GM10266 (cell line): ENCODE measurements around the gene ITSN1.

ENCODE experiments used
- DNase-seq: peaks from one replicate; pipeline ENCODE4 v3.0.0; 2012; ENCODE audit errors: extremely low spot score
- TF ChIP-seq, protein P1 (sequence below): IDR thresholded peaks from 2 replicates; pipeline ENCODE4 v1.5.1; 2012; ENCODE audit warnings: mild to moderate bottlenecking, low read depth; ENCODE audit not compliant: control insufficient read depth, insufficient read depth; ENCODE audit errors: missing control alignments

Gene ITSN1

DNA sequence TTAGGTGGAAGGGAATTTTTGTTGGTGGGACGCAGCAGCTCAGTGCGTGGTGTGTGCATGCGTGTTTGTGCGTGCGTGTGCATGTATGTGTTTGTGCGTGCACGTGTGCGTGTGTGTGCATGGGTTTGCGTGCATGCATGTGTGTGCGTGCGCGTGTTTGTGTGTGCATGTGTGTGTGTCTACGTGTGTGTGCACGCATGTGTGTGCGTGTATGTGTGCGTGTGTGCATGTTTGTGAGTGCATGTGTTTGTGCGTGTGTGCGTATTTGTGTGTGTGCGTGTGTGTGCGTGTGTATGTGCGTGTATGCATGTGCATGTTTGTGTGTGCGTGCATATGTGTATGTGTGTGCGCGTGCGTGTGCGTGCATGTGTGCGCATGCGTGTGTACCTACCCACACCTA, 253.1 kb downstream of the ITSN1 start:
- TF ChIP-seq, protein P1, sequence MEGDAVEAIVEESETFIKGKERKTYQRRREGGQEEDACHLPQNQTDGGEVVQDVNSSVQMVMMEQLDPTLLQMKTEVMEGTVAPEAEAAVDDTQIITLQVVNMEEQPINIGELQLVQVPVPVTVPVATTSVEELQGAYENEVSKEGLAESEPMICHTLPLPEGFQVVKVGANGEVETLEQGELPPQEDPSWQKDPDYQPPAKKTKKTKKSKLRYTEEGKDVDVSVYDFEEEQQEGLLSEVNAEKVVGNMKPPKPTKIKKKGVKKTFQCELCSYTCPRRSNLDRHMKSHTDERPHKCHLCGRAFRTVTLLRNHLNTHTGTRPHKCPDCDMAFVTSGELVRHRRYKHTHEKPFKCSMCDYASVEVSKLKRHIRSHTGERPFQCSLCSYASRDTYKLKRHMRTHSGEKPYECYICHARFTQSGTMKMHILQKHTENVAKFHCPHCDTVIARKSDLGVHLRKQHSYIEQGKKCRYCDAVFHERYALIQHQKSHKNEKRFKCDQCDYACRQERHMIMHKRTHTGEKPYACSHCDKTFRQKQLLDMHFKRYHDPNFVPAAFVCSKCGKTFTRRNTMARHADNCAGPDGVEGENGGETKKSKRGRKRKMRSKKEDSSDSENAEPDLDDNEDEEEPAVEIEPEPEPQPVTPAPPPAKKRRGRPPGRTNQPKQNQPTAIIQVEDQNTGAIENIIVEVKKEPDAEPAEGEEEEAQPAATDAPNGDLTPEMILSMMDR = no peak

DNA sequence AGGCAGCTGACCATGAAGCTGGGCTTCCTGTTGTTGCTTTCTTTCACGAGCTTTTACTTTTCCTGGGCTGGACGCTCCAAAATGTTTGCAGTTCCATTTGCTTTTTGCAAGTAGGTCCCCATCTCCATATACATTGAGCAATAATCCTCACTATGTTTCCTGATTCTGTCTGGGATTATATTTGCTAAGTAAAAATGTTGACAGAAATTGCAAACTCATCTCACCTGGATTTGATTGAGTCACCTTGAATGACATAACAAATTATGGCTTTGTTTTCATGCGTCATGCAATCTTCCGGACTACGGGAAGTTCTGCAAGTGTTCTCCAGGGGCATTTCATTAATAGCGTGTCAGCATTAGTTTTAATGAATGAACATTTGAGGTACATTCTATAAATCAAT, 254.4 kb downstream of the ITSN1 start:
- no peak for DNase-seq
- TF ChIP-seq, protein P1 = no peak

More for the DNA sequence above, 253.1 kb downstream of the ITSN1 start:
- no peak for DNase-seq

DNA sequence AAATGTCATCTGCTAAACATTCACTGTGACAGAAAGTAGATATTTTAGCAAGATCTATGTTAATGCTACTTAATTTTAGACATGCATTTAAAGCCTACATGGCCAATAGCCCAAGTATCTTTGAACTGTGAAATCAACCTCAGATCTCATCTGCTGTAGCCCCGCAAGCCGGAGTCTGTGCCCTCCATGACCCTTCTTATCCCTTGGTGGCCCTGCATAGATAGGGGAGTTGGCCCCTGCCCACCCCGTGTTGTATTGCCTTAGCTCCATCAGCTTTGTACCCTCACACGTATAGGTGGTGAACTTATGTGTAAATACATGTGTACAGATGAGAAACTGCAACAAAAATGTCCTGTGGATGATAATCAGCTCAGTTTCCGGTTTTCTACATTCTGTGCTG, 254.8 kb downstream of the ITSN1 start:
- TF ChIP-seq, protein P1 = no peak

DNA sequence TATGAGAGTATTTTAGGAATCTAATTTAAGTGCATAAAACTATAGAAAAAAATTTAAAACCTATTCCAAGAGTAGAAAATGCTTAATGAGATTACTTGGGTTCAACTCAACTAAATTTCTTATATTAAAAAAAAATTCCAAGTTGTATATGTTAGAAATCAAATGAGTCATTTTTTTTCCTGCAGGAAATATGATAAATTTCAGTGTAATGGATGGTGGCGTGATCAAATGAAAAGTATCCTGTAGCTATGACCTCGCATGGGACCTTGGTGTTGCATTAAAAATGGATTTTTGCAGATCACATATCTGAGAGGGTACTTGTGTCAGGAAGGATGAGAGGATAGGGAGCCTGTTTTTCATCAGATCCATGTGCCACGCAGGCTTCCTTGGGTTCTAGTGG, 255.4 kb downstream of the ITSN1 start:
- no peak for DNase-seq
- TF ChIP-seq, protein P1 = no peak

More for the DNA sequence above, 254.8 kb downstream of the ITSN1 start:
- DNase-seq = no peak

DNA sequence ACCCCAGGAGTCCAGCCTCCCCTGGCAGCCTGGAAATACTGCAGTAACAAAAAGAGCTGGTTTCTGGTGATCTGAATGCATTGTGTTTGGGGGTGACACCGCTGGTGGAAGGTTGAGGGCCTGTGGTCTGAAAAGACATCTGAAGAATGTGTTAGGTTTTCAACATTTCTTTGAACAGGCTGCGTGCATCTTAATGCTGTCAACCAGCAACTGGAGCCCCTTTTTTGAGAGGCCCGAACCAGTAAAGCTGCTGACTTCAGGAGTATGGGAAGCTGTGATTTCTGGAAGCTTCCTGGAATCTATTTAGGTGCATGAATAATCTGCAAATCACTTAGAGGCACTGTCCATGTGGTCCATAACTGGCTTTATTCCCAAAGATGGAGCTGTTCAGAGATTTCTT, 256.3 kb downstream of the ITSN1 start:
- DNase-seq = no peak
- TF ChIP-seq, protein P1 = no peak

DNA sequence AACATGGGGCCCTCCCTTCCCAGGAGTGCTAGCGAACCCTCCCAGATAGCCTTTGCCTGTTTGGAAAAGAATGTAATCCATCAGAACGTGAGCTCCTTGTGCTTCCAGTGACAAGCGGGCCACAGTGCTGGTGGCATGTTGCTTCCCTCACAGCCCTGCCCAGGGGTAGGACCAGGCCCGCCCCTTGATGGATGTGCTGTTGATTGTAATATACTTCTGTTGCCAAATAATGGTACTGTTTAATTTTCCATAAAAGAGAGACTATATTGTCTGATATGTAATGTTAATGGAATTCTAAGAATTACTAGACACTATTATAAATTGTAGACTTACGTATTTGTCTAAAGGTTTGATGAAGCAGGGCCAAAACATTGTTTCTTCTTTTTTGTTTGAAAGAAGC, 256.9 kb downstream of the ITSN1 start:
- TF ChIP-seq, protein P1 = no peak
- no peak for DNase-seq

DNA sequence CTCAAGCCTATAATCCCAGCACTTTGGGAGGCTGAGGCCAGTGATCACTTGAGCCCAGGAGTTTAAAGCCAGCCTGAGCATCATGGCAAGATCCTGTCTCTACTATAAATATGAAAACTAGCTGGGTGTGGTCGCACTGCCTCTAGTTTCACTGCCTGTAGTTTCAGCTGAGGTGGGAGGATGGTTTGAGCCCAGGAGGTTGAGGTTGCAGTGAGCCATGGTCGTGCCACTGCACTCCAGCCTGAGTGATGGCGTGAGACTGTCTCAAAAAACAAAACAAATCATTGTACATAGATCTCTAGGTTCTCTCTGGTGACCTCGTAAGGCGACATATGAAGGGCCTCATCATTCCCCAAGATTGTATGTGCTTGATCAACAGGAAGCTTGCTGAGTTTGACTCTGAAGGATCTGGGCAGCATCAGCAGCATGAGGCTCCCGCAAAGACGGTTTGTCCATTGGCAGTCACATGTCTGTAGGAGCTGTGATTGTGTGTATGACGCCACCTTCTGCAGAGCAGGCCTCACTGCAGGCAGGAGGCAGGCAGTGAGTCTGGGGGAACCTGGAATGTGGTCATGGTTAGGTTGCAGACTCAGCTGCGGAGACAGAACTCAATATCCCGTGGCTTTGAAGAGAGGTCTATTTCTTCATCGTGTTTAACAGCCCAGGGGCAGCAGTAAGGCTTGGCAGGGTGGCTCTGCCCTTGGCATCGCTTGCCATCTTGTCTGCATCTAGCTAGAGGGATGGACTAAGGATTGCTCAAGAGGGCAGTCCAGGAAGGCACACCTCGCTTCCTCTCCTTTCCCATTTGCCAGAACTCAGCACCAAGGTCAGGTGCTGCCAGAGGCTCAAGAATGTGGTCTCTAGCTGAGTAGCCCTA, 259.3 kb downstream of the ITSN1 start:
- TF ChIP-seq, protein P1 = peak; percentile 22
- no peak for DNase-seq
